GM19372 (cell line): ENCODE results near the gene CDT1.

Source experiments
- ATAC-seq: cut with Tn5 transposase; IDR thresholded peaks from one replicate; pipeline ENCODE4 v1.9.1; 2021; ENCODE audit warnings: mild to moderate bottlenecking, low read depth, moderate library complexity; ENCODE audit not compliant: unreplicated experiment

The CDT1 gene

DNA sequence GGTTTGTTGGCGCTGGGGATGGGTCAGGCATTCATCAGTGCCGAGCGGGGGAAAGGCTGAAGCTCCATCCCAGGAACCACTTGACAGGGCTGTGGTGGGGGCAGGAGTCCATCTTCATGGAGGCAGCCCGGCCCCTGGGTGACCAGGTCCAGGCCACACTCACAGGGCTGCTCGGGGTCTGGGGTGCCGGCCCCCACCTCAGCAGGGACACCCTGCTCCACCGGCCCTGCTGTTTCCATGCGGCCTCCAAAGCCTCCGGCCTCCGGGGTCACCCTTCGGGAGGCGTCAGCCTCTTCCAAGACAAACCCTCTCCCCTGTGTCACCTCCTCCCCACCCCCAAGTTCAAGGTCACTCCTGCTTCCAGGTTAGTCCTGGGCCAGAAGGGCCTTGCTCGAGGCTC, 31.1 kb downstream of the CDT1 start:
- no peak for ATAC-seq

DNA sequence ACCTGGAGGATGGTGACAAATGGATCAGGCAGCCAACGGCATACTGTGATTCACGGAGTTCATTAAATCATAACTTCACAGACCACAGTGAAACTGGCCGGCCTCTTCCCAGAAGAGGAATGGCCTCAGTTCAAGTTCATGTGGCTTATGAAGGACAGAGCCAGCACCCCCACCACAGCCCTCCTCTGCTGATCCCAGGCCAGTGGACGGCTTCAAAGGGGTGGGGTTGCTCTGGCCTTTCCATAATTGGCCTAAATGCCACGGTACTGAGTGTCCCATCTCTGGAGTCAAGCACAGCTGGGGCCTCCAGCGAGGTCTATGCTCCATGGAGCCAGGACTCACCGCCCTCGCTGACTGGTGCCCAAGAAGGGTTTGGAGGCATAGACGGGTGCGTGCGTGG, 31.8 kb downstream of the CDT1 start:
- ATAC-seq = no peak

DNA sequence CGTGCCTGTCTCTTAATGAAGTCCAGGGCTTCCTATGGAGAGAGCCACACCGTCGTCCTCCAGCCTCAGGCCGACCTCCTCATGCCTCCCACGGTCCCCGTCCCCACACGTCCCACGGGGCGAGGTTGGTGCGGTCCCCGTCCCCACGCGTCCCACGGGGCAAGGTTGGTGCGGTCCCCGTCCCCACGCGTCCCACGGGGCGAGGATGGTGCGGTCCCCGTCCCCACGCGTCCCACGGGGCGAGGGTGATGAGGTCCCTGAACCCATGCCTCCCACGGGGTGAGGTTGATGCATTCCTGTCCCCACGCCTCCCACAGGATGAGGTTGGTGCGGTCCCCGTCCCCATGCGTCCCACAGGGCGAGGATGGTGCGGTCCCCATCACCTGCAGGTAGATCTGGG, 32.2 kb downstream of the CDT1 start:
- ATAC-seq = no peak

DNA sequence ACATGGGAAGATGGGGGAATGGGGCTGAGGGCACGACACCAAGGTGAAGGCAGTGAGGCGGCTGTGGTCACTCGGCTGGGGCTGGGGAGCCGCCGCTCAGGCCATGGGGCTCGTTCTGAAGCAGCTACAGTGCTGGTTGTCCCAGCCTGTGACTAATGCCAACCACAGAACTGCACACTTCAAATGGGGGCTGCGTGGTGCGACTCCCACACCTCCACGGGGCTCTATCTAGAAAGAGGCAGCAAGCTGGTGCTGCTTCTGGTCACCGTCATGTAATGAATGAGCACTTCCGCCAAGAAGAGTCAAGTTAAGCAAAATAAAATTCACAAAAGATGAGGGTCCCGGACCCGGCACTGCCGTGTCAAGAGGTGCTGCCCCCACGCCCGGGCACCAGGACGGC, 33.2 kb downstream of the CDT1 start:
- ATAC-seq = no peak

DNA sequence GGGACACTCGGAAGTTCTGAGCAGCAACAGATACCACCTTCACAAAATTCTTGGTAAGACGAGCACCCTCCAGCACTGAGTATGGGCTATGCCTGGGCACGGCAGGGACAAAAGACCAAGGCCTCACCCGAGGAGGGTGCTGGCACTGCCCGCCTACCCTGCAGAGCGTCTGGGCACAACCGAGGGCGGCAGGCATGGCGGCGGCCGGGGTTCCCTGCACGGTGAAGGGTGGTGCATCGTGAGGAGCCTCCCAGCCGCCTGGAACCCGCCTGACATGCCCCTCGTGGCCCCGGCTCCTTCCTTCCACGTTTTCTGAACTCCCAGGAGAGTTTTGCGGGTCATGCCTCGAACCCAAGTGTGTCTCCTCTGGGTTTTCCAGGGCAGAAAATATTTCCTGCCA, 34.2 kb downstream of the CDT1 start:
- ATAC-seq = no peak

DNA sequence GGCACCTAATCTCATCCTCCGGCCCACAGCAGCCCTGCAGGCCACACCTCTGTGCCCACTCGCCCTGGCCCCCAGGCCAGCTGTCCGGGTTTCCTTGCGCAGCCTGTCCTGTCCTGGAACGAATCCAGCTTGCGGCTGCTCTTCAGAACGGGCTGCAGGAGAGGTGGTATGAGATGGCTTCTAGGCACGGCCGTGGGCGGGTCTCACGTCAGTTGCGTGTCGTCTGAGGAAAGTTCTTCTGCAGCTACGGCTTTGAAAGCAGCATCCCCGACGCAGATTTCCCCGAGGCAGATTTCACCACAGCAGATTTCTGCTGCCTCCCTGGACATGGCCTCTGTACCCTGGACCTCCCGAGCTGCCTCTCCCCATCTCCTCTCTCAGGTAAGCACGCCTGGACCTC, 35.0 kb downstream of the CDT1 start:
- no peak for ATAC-seq

DNA sequence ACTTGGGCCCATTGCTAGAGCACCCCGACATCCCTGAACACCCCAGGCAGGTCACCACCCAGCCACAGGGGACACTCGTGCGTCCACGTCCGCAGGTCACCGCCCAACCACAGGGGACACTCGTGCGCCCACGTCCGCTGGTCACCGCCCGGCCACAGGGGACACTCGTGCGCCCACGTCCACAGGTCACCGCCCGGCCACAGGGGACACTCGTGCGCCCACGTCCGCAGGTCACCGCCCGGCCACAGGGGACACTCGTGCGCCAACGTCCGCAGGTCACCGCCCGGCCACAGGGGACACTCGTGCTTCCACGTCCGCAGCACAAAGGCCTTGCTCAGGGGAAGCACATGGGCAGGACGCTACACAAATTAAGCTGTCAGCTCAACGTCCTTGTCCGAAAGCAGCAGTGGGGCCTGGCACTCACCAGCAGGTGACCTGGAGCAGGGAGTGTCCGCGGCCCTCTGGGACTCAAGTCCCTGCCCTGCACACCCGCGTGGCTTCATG, 35.5 kb downstream of the CDT1 start:
- no peak for ATAC-seq

DNA sequence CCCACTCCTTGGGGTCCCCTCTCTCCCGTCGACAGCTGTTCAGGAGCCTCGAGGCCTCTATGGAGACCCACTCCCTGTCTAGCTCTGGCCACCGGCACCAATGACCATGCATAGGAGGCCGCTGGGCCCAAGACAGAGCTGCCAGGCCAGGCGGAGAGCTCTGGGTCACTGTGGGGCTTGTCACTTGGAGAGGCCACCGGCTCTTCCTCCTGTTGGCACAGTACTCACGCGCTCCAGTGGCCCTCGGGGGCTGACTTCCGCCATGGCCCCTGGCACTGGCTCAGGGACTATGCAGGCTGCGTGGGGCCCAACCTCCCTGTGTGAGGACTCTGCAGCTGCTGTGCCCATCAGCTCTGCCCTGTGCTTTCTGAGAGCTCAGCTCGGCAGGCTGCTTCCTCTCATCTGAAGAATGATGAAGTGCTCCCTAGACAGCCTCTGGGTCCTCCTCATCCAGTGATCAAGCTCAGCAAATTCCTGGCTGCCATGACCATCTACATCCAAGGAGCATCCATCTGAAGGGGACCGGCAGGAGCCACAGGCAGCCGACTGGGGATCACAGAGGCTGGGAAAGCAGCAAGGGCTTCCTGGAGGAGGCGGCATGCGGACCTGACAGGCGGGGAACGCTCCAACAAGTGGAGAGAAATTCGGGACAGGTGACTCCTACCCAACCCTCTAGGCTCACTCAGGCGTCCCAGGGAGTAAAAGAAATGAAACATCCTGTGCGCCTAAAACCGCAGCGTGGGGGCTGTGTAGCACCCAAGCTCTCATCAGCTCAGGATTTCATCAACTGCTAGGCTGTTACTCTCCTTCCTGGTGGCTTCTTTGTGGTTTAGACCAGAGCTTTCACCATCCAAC, 36.4 kb downstream of the CDT1 start:
- no peak for ATAC-seq

DNA sequence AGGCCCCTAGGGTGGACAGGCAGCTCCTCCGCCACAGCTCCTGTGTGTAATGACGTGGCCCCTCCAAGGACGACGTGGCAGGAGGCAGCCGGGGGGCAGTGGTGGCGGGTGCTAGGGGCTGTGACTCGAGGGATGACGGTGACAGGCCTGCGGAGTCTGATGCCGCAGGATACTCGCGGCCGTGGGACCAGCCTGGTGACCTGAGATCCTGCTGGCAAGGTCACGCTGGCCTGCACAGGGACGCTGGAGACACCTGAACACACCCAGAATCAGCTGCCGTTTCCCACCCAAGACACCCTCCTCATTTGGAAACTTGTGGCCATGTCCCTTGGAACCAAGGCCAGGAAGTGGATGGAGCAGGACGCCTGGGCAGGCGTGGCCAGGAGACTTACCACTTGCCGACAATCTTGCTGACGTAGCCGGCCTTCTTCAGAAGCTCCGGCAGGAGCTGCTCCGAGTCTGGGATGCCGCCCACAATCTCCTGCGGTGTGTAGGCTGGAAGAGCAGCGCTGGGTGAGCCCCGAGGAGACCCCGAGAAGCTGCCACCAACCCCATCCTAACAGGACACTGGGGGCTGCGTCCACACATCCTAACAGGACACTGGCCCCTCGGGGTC, 37.1 kb downstream of the CDT1 start:
- no peak for ATAC-seq

DNA sequence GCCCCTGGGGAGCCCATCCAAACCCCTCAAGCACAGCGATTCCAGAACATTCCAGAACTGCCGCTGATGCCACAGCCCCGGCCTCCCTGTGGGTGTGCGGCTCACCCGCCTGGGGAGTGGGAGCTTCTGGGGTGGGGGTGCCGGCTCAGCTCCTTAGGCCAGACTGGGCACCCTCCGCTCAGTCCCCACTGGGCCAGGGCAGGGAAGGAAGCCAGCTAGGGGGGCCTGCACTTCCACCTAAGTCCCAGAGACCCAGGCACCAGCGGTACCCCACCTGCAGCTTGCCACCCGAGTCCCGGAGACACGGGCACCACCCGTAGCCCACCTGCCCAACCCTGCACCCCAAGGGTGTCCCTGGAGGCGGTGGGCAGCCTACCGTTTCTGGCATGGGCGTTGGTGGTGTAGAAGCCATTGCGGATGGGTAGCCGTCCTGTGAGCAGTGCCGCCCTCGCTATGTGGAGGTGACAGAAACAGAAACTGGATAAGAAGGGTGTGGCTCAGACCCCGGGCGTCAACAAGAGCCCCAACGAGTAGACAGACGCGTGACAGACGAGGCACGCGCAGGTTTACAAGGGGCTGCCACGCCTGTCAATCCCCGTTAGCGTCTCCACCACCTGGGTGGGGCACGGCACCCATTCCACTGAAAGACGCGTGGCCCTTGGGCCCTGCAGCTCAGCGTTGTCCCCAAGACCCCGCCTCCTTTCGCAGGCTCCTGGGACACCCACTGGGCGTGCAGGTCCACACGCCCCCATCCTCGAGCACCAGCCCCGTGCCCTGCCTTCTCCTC, 38.1 kb downstream of the CDT1 start:
- no peak for ATAC-seq

DNA sequence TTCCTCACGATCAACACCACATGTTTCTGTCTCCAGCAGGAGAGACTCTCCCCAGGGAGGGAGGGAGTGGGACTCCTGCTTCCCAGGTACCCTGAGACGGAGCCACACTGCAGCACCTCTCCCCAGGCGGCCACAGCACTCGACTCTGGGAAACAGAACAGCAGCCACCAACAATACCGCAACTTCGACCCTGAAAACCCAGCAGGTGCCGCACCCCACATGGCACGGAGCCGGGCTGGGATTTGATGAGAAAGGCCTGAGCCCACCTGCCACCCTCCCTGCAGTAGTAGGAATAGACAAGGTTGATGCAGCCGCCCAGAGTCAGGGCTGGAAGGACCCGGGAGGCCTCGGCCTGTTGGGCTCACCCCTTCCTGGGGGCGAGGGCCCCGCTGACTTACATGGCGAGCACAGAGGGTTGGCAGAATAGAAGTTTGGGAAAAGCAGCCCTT, 38.7 kb downstream of the CDT1 start:
- ATAC-seq = no peak

DNA sequence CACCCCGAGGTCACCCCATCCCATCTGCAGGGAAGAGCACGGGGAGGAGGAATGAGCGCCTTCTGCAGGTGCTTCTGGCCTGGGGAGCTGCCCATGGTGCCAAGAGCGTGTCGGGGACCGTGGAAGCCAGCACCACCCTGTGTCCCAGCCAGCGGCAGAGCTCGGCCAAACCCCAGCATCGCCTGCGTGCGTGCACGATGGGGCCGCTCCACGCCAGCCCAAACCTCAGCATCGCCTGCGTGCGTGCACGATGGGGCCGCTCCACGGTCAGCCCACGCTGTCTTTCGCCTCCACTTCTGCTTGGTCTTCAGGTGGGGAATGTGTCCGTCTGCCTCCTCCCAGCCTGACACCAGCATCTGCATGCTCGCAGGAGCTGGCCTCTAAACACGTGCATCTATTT, 39.2 kb downstream of the CDT1 start:
- no peak for ATAC-seq

DNA sequence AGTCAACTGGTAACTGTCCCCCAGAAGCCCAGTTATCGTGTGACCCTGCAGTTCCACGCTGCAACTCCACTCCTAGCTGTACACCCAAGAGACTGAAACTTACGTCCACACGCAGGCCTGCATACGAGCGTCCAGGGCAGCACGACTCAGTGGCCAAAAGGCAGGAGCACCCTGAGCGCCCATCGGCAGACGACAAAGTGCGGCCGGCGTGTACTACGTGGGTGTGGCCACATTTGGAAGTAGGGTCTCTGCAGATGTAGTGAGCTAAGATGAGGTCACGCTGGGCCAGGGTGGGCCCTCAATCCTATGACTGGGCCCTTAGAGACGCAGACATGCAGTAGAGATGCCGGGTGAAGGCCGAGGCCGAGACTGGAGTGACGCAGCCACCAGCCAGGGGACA, 39.7 kb downstream of the CDT1 start:
- ATAC-seq = no peak

DNA sequence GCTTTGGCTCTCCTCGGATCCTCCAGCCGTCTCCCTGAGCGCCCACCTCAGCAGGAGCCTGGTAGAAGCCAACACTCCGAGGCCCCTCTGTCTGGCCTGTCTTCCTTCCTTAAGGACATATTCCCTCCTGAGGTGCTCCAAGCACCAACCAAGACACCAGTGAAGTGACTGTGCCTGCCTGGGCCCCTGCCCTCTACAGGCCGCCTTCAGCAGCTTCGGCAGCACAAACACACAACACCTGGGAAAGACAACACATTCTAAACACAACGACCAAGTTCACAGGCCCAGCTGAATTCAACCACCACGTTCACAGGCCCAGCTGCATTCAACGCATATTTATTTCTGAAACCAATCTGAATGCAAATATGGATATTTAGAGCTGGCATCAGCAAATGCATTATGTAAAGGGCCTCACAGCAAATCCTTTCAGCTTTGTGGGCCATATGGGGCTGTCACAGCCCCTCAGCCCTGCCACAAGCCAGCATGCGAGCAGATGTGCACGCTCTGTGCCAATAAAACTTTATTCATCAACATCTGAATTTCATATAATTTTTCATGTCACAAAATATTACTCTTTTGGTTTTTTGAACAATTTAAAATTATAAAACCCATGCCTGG, 40.9 kb downstream of the CDT1 start:
- ATAC-seq = no peak

DNA sequence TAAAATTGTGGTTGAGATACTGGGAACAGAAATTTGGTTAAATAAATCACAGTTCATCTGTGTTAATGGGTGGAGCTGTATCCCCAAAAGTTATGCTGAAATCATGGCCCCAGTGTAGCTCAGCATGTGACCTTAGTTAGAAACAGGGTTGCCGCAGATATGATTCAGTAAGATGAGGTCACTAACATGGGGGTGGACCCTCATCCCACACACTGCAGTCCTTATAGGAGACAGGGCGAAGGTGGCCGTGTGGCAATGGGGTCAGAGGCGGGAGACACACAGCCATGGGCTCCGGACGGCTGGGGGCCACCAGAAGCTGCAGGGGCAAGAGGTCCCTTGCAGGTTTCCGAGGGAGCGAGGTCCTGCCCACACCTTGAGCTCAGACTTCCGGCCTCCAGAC, 42.5 kb downstream of the CDT1 start:
- no peak for ATAC-seq

DNA sequence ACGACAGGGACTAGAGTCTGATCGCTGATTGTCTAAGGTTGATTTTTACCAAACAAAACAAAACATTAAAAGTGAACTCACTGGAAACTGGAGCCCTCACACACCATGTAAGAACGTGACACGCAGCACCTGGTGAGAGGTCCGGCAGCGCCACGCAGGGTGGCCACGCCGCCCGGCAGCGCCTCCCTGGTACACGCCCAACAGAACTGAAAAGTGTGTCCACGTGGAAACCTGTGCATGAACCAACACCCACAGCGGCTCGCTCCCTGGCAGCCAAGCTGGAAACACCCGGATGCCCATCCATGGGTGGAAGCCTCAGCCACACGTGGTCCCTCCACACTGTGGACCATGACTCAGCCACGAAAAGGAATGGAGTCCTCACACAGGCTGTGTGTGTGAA, 44.1 kb downstream of the CDT1 start:
- no peak for ATAC-seq

DNA sequence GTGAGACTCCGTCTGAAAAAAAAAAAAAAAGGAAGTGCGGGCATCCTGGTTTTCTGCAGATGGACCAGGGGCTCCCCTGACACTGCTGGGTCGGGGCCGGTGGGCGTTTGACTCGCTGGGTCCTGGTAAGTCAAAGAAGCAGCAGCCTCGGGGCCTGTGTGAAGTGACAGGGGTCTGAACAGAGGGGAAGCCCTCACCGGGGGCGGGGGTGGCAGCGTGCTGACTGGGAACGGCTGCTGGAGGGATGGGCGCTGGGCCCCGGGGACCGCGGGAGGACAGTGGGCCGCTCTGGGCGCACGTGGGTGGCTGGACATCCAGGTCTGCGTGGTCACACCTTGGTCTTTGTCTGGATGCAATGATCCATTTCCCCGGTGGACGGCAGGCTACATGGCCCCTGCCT, 45.0 kb downstream of the CDT1 start:
- ATAC-seq = no peak

DNA sequence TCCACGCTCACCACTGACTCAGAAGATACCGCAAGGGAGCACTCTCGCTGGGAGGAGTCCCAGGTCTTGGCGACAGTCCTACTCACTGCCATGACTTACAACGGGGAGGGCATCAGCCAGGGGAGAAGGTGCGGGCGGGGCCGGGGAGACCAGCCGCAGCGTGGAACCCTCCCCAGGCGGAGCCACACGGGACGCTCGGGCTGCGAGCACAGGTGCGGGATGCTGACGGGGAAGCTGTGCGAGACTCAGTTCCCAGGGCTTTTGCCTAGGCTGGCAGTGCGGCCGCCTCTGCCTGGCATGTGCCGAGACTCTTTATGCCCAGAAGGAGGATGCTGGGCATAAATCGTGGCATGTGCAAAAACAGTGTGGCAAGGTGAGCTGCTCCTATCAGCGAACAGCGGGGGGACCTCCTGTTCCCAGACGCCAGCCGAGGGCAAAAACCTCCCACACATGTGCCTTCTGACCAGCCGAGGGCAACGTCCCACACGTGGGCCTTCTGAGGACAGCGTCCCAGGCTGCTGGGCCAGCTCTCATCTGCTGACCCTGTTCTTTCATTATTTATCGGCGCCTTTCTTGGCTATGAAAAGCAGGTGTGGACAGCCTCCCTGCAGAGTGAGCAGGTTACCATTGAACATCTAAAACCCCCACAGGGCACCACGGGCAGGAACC, 47.1 kb downstream of the CDT1 start:
- no peak for ATAC-seq

DNA sequence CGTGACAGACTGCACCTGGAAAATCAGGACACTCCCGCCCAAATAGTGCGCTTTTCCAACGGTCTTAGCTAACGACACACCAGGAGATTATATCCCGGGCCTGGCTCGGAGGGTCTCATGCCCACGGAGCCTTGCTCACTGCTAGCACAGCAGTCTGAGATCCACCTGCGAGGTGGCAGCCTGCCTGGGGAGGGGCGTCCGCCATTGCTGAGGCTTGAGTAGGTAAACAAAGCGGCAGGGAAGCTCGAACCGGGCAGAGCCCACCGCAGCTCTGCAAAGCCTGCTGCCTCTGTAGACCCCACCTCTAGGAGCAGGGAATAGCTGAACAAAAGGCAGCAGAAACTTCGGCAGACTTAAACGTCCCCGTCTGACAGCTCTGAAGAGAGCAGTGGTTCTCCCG, 48.0 kb downstream of the CDT1 start:
- ATAC-seq = no peak

DNA sequence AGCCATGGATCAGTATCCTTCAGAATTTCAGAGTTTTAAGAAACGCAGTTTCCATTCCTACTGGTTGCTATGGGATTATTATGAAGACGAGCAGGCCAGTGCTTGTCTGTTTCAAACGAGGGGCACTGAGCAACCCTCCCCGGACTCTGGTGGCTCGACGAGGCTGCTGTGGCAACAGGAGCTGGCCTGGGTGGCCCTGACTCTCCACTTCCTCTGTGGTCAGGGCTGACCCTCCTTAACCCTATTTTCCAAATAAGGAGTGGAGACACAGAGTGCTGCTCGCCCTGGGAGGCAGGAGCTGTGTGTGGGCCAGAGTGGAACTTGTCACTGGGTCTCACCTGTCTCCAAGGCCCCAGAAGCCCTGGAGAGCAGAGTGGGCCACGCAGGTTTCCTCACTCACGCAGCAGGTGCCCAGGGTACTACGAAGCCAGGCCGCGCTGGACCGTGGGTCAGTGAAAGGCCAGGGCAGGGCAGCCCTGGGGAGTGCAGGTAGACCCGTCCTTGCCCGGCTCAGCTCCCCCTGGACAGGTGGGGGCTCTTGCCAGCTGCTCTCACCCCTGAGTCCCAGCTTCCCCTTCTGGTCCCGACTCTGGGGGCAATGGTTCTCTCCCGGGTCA, 49.8 kb downstream of the CDT1 start:
- ATAC-seq = no peak
